Measurements from ENCODE around the gene CLEC2D. TPM values are rescaled to one million over a fixed set of nuclear protein-coding genes. Genes with fewer than 3 reads are reported as not detected.
A peak's percentile ranks its signal among the peaks of the same experiment; 100 is the strongest.

The CLEC2D gene
- total RNA-seq, 2 experiments from 2014 or later = 56.9 to 146 TPM

GRCh38 chr12:9697619-9698018 lies 28.1 kb downstream of the CLEC2D start:
- no peak overlapping the region for H3K4me3 ChIP-seq (ENCODE audit: low read depth, low read length, poor library complexity, severe bottlenecking)
- H3K9me3 ChIP-seq (ENCODE audit: low read length) = no peaks in the 10 kb centered on the region
- no peaks in the 10 kb centered on the region for H3K9me2 ChIP-seq (ENCODE audit: insufficient read depth, low read length)
- H3K4me1 ChIP-seq (ENCODE audit: insufficient read depth, low read length, poor library complexity, severe bottlenecking) = peaks cover 21% of the 10 kb centered on the region
- H3K4me2 ChIP-seq (ENCODE audit: low read length) = no peak overlapping the region
- no peaks in the 10 kb centered on the region for H4K20me1 ChIP-seq (ENCODE audit: insufficient read depth, low read length)
- H3K36me3 ChIP-seq (ENCODE audit: insufficient read depth, low read length) = peaks cover 61% of the 10 kb centered on the region
- H3K79me2 ChIP-seq (ENCODE audit: insufficient read depth, low read depth, low read length) = no peaks in the 10 kb centered on the region
- TF ChIP-seq EZH2phosphoT487 (IDR thresholded peaks at IDR 0.05; ENCODE audit: borderline replicate concordance, low read depth, low read length) (no peak), CTCF (conservative IDR thresholded peaks at IDR 0.05; ENCODE audit: low read length) (no peak)
- H2AFZ ChIP-seq (ENCODE audit: low read length) = no peak overlapping the region
- ChIA-PET POLR2A (interaction anchor here (0.6 to 1.2 kb wide), 2 partner anchors 13 to 41 kb away, joined by 3 to 4 read pairs; no protein-coding TSS in a partner anchor), CTCF (ENCODE audit: unreplicated experiment) (no interaction called here)
- H3K27ac ChIP-seq (ENCODE audit: low read depth, low read length, poor library complexity, severe bottlenecking) = no peak overlapping the region
- BruUV-seq (replicated peaks) = no TSS peak
- intact Hi-C loops (cut with micrococcal nuclease; ENCODE audit: unreplicated experiment) = no loop called here
- no peak for DNase-seq (ENCODE audit: low spot score)

- POLR2A ChIA-PET = interaction anchor here (0.6 to 1.2 kb wide), 3 partner anchors 12 to 51 kb away, joined by 3 to 4 read pairs (median 4); no protein-coding TSS in a partner anchor
- no peak for TF ChIP-seq EZH2phosphoT487 (IDR thresholded peaks at IDR 0.05; ENCODE audit: borderline replicate concordance, low read depth, low read length)
- TF ChIP-seq CTCF (conservative IDR thresholded peaks at IDR 0.05; ENCODE audit: low read length) = no peak
- H4K20me1 ChIP-seq (ENCODE audit: insufficient read depth, low read length) = no peaks in the 10 kb centered on the region
- peaks cover 50% of the 10 kb centered on the region for H3K36me3 ChIP-seq (ENCODE audit: insufficient read depth, low read length)
- DNase-seq (ENCODE audit: low spot score) = no peak
- H2AFZ ChIP-seq (ENCODE audit: low read length) = no peak overlapping the region
- H3K4me3 ChIP-seq (ENCODE audit: low read depth, low read length, poor library complexity, severe bottlenecking) = no peak overlapping the region
- H3K9me3 ChIP-seq (ENCODE audit: low read length) = no peaks in the 10 kb centered on the region
- CTCF ChIA-PET (ENCODE audit: unreplicated experiment) = no interaction called here
- no peak overlapping the region for H3K4me2 ChIP-seq (ENCODE audit: low read length)
- peaks cover 24% of the 10 kb centered on the region for H3K4me1 ChIP-seq (ENCODE audit: insufficient read depth, low read length, poor library complexity, severe bottlenecking)
- H3K9me2 ChIP-seq (ENCODE audit: insufficient read depth, low read length) = no peaks in the 10 kb centered on the region
- intact Hi-C loops (cut with micrococcal nuclease; ENCODE audit: unreplicated experiment) = no loop called here
- H3K79me2 ChIP-seq (ENCODE audit: insufficient read depth, low read depth, low read length) = no peaks in the 10 kb centered on the region
- H3K27ac ChIP-seq (ENCODE audit: low read depth, low read length, poor library complexity, severe bottlenecking) = no peak overlapping the region
- BruUV-seq (replicated peaks) = TSS peak; percentile 2
These were observed 29.2 kb downstream of the CLEC2D start for GRCh38 chr12:9698681-9699080.

- intact Hi-C loops (cut with micrococcal nuclease; ENCODE audit: unreplicated experiment) = no loop called here
- no peak overlapping the region for H3K27ac ChIP-seq (ENCODE audit: low read depth, low read length, poor library complexity, severe bottlenecking)
- peaks cover 46% of the 10 kb centered on the region for H3K36me3 ChIP-seq (ENCODE audit: insufficient read depth, low read length)
- H4K20me1 ChIP-seq (ENCODE audit: insufficient read depth, low read length) = no peaks in the 10 kb centered on the region
- BruUV-seq (replicated peaks) = no TSS peak
- DNase-seq (ENCODE audit: low spot score) = no peak
- no peak overlapping the region for H3K4me2 ChIP-seq (ENCODE audit: low read length)
- ChIA-PET CTCF (ENCODE audit: unreplicated experiment) (interaction anchor here (0.9 kb wide), 2 partner anchors 9 to 11 kb away, joined by 3 to 4 read pairs; no protein-coding TSS in a partner anchor), POLR2A (interaction anchor here (0.6 to 1.6 kb wide), 8 partner anchors 8 to 462 kb away, joined by 3 to 8 read pairs (median 3); partner anchors contain the start of gene CD69)
- H3K4me3 ChIP-seq (ENCODE audit: low read depth, low read length, poor library complexity, severe bottlenecking) = no peak overlapping the region
- no peaks in the 10 kb centered on the region for H3K79me2 ChIP-seq (ENCODE audit: insufficient read depth, low read depth, low read length)
- H3K9me3 ChIP-seq (ENCODE audit: low read length) = peaks cover 2% of the 10 kb centered on the region; the same call in 1 of the 2 replicates
- no peaks in the 10 kb centered on the region for H3K9me2 ChIP-seq (ENCODE audit: insufficient read depth, low read length)
- peaks cover 22% of the 10 kb centered on the region for H3K4me1 ChIP-seq (ENCODE audit: insufficient read depth, low read length, poor library complexity, severe bottlenecking)
- H2AFZ ChIP-seq (ENCODE audit: low read length) = no peak overlapping the region
- TF ChIP-seq EZH2phosphoT487 (IDR thresholded peaks at IDR 0.05; ENCODE audit: borderline replicate concordance, low read depth, low read length) (no peak), CTCF (conservative IDR thresholded peaks at IDR 0.05; ENCODE audit: low read length) (no peak)
These were observed 29.9 kb downstream of the CLEC2D start for GRCh38 chr12:9699269-9699897.

Data from OCI-LY7 (cell line).